Ascending aorta (tissue), 2 donors: ENCODE data around the gene NRXN3. TPM values are rescaled to one million over a fixed set of nuclear protein-coding genes. Genes with fewer than 3 reads are reported as not detected.

ENCODE experiments used
- DNase-seq, 2 donors: peaks; one replicate each; pipeline ENCODE4 v3.0.0-alpha.2; 2019; ENCODE audit warnings: low spot score in 2 of 2
- H3K27ac ChIP-seq, 2 donors: fragments of 200-600 bp; sonication (generic); one replicate each; pipeline ENCODE4 v1.5.1; 2016 to 2017; ENCODE audit warnings: mild to moderate bottlenecking in 1 of 2
- H3K27me3 ChIP-seq: fragments of 200-600 bp; sonication (generic); one replicate; pipeline ENCODE4 v1.5.1; 2017
- H3K36me3 ChIP-seq, 2 donors: fragments of 200-600 bp; sonication (generic); one replicate each; pipeline ENCODE4 v1.5.1; 2016
- H3K4me1 ChIP-seq, 2 donors: fragments of 200-600 bp; sonication (generic); one replicate each; pipeline ENCODE4 v1.5.1; 2016 to 2017; ENCODE audit warnings: mild to moderate bottlenecking in 1 of 2
- H3K4me3 ChIP-seq, 2 donors: fragments of 200-600 bp; sonication (generic); one replicate each; pipeline ENCODE4 v1.5.1; 2016 to 2017; ENCODE audit warnings: mild to moderate bottlenecking in 1 of 2
- H3K9me3 ChIP-seq, 2 donors: fragments of 200-600 bp; sonication (generic); one replicate each; pipeline ENCODE4 v1.5.1; 2016
- intact Hi-C: fragments of 100-400 bp; cut with DNase I; formaldehyde crosslinking; loops from one replicate; pipeline ENCODE4 v1.15.1; 2023
- total RNA-seq: library from RNA; depleted of rRNA; stranded (reverse); fragments of >200 nt; gene quantifications from one replicate; pipeline ENCODE4 v1.1.0, GENCODE V29; 2016
- TF ChIP-seq, protein P1 (sequence below), 3 experiments: fragments of 200-600 bp in 2 of 3; fragments of 450-650 bp in 1 of 3; sonication (generic) in 2 of 3; IDR thresholded peaks; one replicate each; pipeline ENCODE4 v1.5.1; 2016 to 2019; ENCODE audit warnings: antibody characterized with exemption in 3 of 3, mild to moderate bottlenecking in 1 of 3, moderate library complexity in 1 of 3

Gene NRXN3
- total RNA-seq, 1 donor from 2014 or later = 21.0 TPM

DNA sequence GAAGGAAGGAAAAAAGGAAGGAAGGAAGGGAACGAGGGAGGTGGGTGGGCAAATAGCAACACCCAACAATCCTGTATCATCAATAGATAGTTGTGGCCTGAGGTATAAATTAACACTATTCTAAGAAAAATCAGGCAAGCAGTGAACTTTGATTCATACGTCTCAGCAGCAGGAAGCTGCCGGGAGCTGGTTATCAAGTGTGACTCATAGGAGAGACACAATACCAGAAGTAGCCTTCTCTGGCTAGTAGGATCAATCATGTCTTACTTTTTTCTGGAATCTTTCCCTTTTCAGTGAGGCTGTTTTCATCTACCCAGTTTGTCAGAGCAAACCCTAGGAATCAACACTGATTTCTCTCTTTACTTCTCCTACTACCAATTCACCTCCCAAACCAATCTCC, 780.5 kb downstream of the NRXN3 start:
- Histone ChIP-seq H3K9me3 (no peaks in the 10 kb centered on the region), H3K36me3 (no peaks in the 10 kb centered on the region), H3K27ac (no peak overlapping the region), H3K27me3 (no peaks in the 10 kb centered on the region), H3K4me3 (no peak overlapping the region), H3K4me1 (no peaks in the 10 kb centered on the region)
- intact Hi-C loops = no loop called here
- TF ChIP-seq, protein P1, sequence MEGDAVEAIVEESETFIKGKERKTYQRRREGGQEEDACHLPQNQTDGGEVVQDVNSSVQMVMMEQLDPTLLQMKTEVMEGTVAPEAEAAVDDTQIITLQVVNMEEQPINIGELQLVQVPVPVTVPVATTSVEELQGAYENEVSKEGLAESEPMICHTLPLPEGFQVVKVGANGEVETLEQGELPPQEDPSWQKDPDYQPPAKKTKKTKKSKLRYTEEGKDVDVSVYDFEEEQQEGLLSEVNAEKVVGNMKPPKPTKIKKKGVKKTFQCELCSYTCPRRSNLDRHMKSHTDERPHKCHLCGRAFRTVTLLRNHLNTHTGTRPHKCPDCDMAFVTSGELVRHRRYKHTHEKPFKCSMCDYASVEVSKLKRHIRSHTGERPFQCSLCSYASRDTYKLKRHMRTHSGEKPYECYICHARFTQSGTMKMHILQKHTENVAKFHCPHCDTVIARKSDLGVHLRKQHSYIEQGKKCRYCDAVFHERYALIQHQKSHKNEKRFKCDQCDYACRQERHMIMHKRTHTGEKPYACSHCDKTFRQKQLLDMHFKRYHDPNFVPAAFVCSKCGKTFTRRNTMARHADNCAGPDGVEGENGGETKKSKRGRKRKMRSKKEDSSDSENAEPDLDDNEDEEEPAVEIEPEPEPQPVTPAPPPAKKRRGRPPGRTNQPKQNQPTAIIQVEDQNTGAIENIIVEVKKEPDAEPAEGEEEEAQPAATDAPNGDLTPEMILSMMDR (IDR thresholded peaks at IDR 0.05) = no peak
- no peak for DNase-seq

DNA sequence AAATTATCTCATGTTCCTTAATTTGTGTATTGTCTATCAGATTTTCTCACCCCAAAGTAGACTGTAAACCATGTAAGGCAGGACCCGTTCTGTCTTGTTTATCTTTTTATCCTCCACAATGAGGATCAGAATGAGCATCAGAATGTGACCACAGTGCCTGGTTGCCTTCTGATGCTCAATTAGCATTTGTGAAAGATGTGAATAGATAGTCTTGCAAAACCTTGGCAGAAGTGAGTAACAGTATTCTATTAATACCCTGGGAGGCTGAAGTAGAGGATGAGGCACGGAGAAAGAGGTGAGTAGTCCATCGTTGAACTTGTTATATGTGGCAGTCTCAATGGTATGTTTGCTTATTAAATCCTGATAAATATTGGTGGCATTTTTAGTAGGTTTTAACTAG, 781.4 kb downstream of the NRXN3 start:
- Histone ChIP-seq H3K4me3 (no peak overlapping the region), H3K27me3 (no peaks in the 10 kb centered on the region), H3K9me3 (no peaks in the 10 kb centered on the region), H3K27ac (no peak overlapping the region), H3K4me1 (no peaks in the 10 kb centered on the region), H3K36me3 (no peaks in the 10 kb centered on the region)
- TF ChIP-seq, protein P1 (IDR thresholded peaks at IDR 0.05) = no peak
- intact Hi-C loops = no loop called here
- no peak for DNase-seq

DNA sequence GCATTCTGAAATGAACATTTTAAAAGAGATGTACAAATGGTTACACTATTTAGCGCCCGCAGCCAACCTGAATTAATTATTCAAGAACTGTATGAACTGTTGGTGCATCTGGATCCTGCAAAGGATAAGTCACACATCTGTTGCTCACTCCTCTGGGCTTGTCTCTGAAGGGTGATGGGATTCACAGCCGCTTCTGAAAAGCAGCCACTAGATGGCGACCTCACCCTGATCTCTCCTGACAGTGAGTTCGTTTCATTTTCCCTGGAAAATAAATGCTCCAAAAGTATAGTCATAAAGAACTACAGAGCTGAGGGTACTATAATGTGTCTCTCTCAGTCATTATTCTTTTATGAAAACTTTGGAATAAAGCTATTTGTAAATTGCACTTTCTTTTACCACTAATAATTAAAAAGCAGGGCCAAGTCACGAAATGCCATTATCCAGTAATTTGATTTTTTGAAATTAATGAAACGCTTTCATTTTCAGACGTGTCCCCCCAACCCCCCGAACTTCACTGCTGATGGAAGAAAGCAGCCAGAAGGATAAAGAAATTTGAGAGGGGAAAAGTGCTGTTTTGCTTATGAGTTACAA, 789.6 kb downstream of the NRXN3 start:
- Histone ChIP-seq H3K27me3 (no peaks in the 10 kb centered on the region), H3K4me3 (peak overlapping the region; percentile 41 to 48), H3K27ac (peak overlapping the region; percentile 23 to 58), H3K36me3 (no peaks in the 10 kb centered on the region), H3K9me3 (no peaks in the 10 kb centered on the region), H3K4me1 (no peaks in the 10 kb centered on the region)
- DNase-seq = peak in 1 of 2 donors; percentile 82
- intact Hi-C loops = loop anchor here (10.0 kb wide), 2 partner anchors 325 to 1895 kb away; no protein-coding TSS in a partner anchor
- TF ChIP-seq, protein P1 (IDR thresholded peaks at IDR 0.05) = peak; percentile 61 to 85 (median 84)

DNA sequence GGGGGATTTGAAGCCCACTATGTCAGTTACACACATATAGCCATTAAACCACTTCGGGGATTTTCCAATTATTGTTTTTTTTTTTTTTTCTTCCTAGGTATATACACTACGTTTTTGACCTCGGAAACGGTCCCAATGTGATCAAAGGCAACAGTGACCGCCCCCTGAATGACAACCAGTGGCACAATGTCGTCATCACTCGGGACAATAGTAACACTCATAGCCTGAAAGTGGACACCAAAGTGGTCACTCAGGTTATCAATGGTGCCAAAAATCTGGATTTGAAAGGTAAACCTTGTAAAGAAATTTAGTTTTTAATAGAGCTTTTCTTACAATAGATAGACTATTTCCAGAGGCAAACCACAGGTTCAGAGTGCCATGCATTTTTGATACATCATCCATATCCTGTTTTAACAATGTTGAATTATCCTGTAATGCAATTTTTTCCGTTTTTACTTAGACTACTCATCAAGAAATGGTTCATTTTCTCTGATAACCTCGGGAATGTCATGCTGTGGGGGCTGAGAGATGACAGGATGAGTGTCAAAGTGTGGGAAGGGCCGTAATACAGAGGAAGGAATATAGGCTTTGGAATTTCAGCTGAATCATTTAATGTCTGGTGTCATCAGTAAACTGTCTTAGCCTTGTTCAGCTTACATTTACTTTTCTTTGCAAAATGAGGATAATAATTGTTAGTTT, 797.1 kb downstream of the NRXN3 start:
- Histone ChIP-seq H3K9me3 (no peaks in the 10 kb centered on the region), H3K27ac (no peak overlapping the region), H3K4me1 (peaks cover 4 to 10% of the 10 kb centered on the region in 2 donors), H3K4me3 (no peak overlapping the region), H3K36me3 (no peaks in the 10 kb centered on the region), H3K27me3 (no peaks in the 10 kb centered on the region)
- intact Hi-C loops = loop anchor here (10.0 kb wide), 2 partner anchors 318 to 1888 kb away; no protein-coding TSS in a partner anchor
- DNase-seq = no peak
- TF ChIP-seq, protein P1 (IDR thresholded peaks at IDR 0.05) = no peak

DNA sequence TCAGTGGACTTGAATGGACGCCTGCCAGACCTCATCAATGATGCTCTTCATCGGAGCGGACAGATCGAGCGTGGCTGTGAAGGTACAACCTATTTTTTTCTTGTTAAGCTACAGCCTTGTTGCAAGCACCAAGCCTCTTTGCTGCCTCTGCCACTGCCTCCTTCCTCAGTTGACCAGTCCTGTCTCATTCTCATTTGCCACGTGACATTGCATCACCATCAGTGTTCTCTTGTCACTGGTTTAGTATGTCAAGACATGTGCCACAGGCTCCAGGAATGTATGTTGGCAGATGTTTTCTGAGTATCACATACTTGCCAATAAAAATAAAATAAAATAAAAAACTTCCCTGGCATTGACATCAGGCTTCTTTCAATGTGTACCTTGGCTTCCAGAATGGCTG, 798.1 kb downstream of the NRXN3 start:
- TF ChIP-seq, protein P1 (IDR thresholded peaks at IDR 0.05) = no peak
- intact Hi-C loops = loop anchor here (10.0 kb wide), 2 partner anchors 317 to 1887 kb away; no protein-coding TSS in a partner anchor
- H3K27ac ChIP-seq = no peak overlapping the region

More for the DNA sequence above, 798.1 kb downstream of the NRXN3 start:
- no peaks in the 10 kb centered on the region for H3K9me3 ChIP-seq
- peaks cover 4 to 10% of the 10 kb centered on the region in 2 donors for H3K4me1 ChIP-seq
- no peaks in the 10 kb centered on the region for H3K36me3 ChIP-seq
- peak in 1 of 2 donors; percentile 72 for DNase-seq
- H3K4me3 ChIP-seq = no peak overlapping the region
- no peaks in the 10 kb centered on the region for H3K27me3 ChIP-seq
